GM19438 (cell line): Measurements from ENCODE around the gene SPOCK1.

Source experiments
- ATAC-seq: cut with Tn5 transposase; IDR thresholded peaks from one replicate; pipeline ENCODE4 v1.9.1; 2021; ENCODE audit warnings: low read depth; ENCODE audit not compliant: unreplicated experiment

The SPOCK1 gene

GRCh38 chr5:137136991-137137632 is 362.0 kb downstream of the SPOCK1 start:
- ATAC-seq, result no peak

DNA sequence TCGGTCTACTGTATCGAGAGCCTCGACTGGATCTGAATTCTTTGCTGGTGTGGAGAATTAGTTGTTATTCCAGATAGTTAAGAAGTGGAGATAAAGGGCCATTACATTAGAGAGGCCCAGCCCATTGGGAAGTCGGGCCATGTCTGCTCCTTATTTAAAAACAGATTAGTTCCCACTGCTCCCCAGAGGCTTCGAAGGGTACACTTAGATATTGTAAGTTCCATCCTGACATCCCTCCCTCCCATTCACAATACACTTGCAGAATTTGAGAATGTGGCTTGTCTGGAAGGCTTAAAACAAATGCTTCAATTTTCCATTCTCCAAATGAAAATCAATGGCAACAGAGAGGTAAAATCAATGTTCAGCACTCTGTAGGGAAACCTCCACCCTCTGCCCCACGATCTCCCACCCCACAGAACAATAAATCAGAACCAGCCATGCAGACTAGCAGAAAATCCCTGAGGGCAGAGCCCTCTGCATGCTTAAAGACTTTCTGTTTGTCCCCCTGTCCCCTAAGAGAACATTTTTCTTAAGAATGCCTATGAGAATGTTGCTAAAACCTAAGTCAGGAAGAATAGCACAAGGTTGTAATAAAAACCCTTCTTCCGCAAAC is 364.1 kb downstream of the SPOCK1 start:
- ATAC-seq, result no peak

GRCh38 chr5:137129886-137130680 is 369.0 kb downstream of the SPOCK1 start:
- ATAC-seq, result no peak

- ATAC-seq, result no peak
Observed at GRCh38 chr5:137128012-137128411, 371.1 kb downstream of the SPOCK1 start.

DNA sequence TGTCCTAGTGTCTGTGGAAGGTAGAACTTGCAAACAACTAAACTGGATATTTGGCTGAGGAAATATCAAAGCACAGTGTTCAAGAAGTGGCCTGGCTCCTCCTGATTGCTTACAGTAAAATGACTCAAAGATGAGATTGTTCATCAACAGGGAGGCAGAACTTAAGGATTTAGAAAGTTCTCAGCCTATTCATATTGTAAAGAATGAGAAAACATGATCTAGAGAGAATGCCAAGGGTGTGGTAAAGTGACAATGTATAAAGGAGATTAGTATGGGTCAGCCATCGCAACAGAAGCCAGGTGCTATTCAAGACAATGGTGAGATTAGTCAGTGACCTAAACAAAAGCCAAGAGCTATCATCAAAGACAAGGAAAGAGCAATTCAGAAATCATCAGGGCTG is 372.3 kb downstream of the SPOCK1 start:
- ATAC-seq, result no peak

- no peak for ATAC-seq
Observed at GRCh38 chr5:137122558-137122957, 376.6 kb downstream of the SPOCK1 start.

DNA sequence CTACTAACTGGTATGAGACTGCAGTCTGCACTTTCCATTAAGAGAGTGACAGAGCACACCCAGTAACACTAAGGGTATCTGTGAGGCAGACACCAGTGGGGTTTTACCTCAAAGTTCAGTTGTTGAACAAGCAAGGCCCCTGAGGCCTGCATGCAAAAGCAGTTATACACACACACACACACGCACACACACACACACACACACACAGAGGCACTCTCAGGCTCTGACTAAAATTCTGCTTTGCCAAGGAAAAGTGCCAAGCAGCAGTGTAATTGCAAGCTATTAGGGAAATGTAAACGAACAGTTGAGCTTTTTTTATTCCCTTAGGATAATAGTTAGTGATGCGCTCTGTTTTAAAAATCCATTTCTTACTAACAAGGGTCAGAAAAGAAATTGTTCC is 377.1 kb downstream of the SPOCK1 start:
- ATAC-seq, result no peak

DNA sequence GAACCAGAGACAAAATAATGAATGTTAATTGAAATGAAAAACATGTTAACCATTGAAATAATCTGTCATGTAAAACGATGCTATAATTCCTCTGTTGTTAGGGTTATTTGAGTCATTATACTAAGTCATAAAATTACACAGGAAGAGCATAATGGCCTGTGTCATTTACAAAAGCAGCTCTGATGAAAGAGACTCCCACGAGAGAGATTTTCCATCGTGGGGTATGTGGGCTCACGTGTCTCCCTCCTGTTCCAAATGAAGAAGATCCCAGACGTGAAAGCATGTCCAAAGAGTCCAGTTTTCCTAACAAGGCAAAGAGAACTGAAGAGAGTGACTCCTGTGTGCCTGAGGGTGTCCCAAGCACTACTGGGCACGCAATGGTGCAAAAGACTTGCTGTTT is 379.8 kb downstream of the SPOCK1 start:
- no peak for ATAC-seq

DNA sequence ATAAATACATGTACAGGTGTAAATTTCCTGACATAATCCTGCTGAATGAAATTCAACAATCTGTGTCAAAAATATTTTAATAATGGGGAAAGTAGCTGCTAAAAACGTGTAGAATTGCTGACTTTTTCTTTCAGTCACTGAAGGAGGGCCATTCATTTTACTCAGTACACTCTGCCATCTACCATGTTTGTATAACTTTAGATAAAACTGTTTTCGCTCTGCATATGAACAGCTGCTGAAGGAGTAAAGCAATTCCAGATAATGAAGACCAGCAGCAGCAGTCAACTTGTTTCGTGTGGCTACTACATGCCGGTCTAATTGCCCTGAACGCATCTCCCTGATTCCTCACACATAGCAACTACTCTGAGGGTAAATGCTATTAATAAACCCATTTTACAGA is 380.5 kb downstream of the SPOCK1 start:
- no peak for ATAC-seq

DNA sequence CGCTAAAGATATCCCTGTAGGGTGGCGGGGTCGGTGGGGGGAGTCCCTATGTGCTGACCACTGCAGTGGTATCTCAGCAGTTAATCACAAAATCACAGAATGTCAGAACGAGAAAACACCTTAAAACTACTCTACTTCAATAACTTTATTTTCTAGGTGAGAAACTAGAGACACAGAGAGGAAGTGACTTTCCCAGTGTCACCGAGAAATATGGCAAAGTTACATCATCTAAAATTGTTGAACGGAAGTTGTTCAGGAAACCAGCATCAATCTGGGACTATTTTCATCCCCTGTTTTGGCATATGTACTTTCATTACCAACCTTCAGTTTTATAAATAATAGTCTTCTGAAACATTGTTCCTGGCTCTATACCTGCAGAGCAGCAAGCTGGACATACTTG is 384.0 kb downstream of the SPOCK1 start:
- ATAC-seq, result no peak

DNA sequence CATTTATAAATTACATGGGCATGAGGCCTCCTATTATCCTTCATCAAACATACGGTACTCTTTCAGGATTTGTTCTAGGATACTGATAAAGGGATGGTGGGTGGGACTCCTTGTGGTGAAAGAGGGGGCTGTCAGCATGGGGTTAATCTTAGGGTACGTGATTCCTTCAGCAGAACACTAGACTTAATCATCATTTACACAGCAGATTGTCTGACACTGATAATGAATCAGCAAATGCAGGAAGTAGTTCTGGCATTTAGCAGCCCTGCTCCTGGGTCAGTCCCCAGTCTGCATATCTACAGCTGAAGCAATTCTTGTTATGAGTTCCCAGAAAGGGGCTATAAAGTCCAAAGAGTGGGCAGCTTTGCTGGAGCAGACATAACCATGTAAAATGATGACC is 384.6 kb downstream of the SPOCK1 start:
- ATAC-seq, result no peak

DNA sequence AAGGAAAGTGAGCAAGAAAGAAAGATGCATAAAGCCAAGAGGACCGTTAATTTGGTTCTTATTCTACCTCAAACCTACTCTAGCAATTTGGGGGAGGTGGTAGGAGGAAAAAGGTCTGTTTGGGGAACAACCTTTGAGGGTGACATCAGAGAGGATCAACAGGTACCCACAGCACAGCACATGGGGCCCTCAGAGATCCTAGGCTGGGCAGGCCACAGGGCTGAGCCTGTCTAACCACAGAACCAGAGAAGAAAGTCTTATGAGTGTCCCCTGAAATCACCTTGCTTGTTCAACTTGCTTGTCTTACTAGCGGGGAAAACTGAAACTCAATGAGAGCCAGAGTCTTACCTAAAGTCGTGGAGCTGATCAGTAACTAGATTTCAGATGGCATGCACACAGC is 385.2 kb downstream of the SPOCK1 start:
- no peak for ATAC-seq

- ATAC-seq, result no peak
Observed at GRCh38 chr5:137113161-137113560, 386.0 kb downstream of the SPOCK1 start.

GRCh38 chr5:137105351-137106035 is 393.6 kb downstream of the SPOCK1 start:
- ATAC-seq, result no peak

DNA sequence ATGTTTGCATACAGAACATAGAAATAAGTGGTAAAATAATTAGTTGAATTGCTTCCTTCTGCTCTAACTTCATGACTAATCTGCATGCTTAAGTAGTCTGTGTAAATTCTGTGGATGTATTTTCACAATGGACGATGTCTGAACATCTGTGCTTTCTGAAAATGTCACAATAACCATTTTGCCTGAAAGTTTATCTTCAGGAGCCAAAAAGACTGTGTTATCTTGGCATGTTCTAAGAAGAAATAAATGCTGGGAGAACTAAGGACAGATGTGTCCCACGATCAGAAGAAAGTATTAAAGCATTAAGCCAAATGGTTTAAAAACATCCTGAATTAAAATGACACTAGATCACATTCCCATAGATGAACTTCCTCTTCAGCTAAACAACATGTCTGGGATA is 397.6 kb downstream of the SPOCK1 start:
- no peak for ATAC-seq

- ATAC-seq, result no peak
Observed at GRCh38 chr5:137099651-137100050, 399.5 kb downstream of the SPOCK1 start.

DNA sequence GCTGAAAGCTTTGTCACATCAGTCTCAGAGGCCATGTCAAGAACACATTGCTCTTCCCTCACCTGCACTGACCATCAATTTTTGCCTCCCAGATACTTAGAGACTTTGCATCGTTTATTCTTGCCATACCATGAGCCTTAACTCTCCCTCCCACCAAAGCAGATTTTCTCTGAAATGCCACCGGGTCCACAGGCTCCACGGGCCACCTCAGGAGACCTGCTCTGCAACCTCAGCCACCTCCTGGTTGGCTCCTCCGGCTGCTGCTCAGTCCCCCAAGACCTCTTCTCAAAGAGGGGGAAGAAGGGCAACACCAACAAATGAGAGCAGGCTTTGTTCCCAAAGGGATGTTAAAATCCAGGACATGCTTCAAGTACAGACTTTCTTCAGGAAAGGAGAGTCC is 400.5 kb downstream of the SPOCK1 start:
- ATAC-seq, result no peak

DNA sequence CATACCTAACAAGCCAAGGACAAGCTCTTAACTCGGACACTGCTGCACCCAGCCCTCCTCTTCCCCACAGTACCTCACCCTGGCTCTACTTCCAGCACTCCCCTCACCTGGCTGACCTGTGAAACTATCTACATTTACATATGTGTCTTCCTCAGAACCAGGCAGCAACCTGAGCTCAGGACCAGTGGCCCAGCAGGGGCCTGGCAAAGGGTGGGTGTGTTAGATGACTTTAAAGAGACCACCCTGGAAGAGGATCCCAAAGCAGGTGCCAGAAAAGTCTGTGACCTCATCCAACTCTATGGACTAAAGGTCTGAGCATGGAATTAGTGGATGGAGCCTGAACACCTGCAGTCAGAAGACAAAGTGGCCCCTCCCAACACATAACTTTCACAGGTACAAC is 400.9 kb downstream of the SPOCK1 start:
- no peak for ATAC-seq

GRCh38 chr5:137097203-137097602 is 401.9 kb downstream of the SPOCK1 start:
- ATAC-seq, result no peak

GRCh38 chr5:137096149-137097103 is 402.7 kb downstream of the SPOCK1 start:
- ATAC-seq, result no peak
